Measurements from ENCODE around the gene ANKRD23. TPM values are rescaled to one million over a fixed set of nuclear protein-coding genes. Genes with fewer than 3 reads are reported as not detected.

The ANKRD23 gene
- total and polyA plus RNA-seq, 2 of the 13 experiments (the other 11 are each of a cell fraction or from before 2014, with no cell fraction given), result 1.5 to 1.6 TPM

GRCh38 chr2:96867756-96868554 lies 24.1 kb upstream of the ANKRD23 start (continued):
- TF ChIP-seq ZNF646 (CRISPR knock-in tag; IDR thresholded peaks at IDR 0.05), result no peak
- TF ChIP-seq TCF7L2 (IDR thresholded peaks at IDR 0.05; ENCODE audit: low read depth, low read length), result no peak
- TF ChIP-seq RFX1 (IDR thresholded peaks at IDR 0.05), result no peak
- TF ChIP-seq RFXANK (CRISPR knock-in tag; IDR thresholded peaks at IDR 0.05), result no peak
- TF ChIP-seq SIX1 (CRISPR knock-in tag; IDR thresholded peaks at IDR 0.05; ENCODE audit: borderline replicate concordance), result no peak; the same call in 1 of the 2 replicates
- no peak for TF ChIP-seq PRMT3 (CRISPR knock-in tag; IDR thresholded peaks at IDR 0.05; ENCODE audit: borderline replicate concordance, low read depth)
- no peak for TF ChIP-seq CBX2 (IDR thresholded peaks at IDR 0.05; ENCODE audit: low read depth, low read length)
- no peak for TF ChIP-seq CBX2 (CRISPR knock-in tag; IDR thresholded peaks at IDR 0.05; ENCODE audit: low read depth)
- no peak for TF ChIP-seq ZBTB46 (CRISPR knock-in tag; IDR thresholded peaks at IDR 0.05; ENCODE audit: borderline replicate concordance)
- TF ChIP-seq ZNF770 (CRISPR knock-in tag; IDR thresholded peaks at IDR 0.05), result peak; percentile 51
- TF ChIP-seq ZNF703 (CRISPR knock-in tag; IDR thresholded peaks at IDR 0.05; ENCODE audit: borderline replicate concordance), result peak; percentile 38; the same call in 1 of the 2 replicates
- TF ChIP-seq ZBTB25 (CRISPR knock-in tag; IDR thresholded peaks at IDR 0.05), result no peak
- no peak for TF ChIP-seq XBP1 (CRISPR knock-in tag; IDR thresholded peaks at IDR 0.05)
- TF ChIP-seq ZSCAN5A (CRISPR knock-in tag; IDR thresholded peaks at IDR 0.05; ENCODE audit: borderline replicate concordance), result no peak
- peak; percentile 80; the same call in 1 of the 2 replicates for TF ChIP-seq ZNF558 (CRISPR knock-in tag; IDR thresholded peaks at IDR 0.05; ENCODE audit: borderline replicate concordance)
- TF ChIP-seq ZNF850 (CRISPR knock-in tag; conservative IDR thresholded peaks at IDR 0.05), result no peak

All from HepG2 (cell line).